Neural cell (in vitro differentiated cells): Measurements from ENCODE around the gene PLAC9.

Experiments used
- EP300 ChIP-seq: fragments of 450-650 bp; conservative IDR thresholded peaks from 2 replicates; pipeline ENCODE4 v1.6.1; 2014; ENCODE audit warnings: antibody characterized with exemption, mild to moderate bottlenecking, moderate library complexity; ENCODE audit not compliant: poor library complexity, severe bottlenecking
- EZH2 ChIP-seq: fragments of 200-600, 300-800 bp; shearing (Covaris generic), sonication (generic); IDR thresholded peaks from 2 replicates; pipeline ENCODE4 v1.6.1; 2014; ENCODE audit warnings: antibody characterized with exemption, low read length, borderline replicate concordance, mild to moderate bottlenecking; ENCODE audit not compliant: insufficient read depth, poor library complexity, severe bottlenecking
- MXI1 ChIP-seq: fragments of 450-650 bp; conservative IDR thresholded peaks from 2 replicates; pipeline ENCODE4 v1.6.1; 2014; ENCODE audit warnings: antibody characterized with exemption, mild to moderate bottlenecking; ENCODE audit not compliant: poor library complexity, severe bottlenecking
- POLR2AphosphoS5 ChIP-seq: IDR thresholded peaks from 2 replicates; pipeline ENCODE4 v1.6.1; 2012
- RAD21 ChIP-seq: fragments of 450-650 bp; conservative IDR thresholded peaks from 2 replicates; pipeline ENCODE4 v1.6.1; 2014; ENCODE audit warnings: antibody characterized with exemption, mild to moderate bottlenecking, moderate library complexity
- SMC3 ChIP-seq: fragments of 450-650 bp; conservative IDR thresholded peaks from 2 replicates; pipeline ENCODE4 v1.6.1; 2014; ENCODE audit warnings: antibody characterized with exemption, mild to moderate bottlenecking, moderate library complexity; ENCODE audit not compliant: poor library complexity
- TAF1 ChIP-seq: IDR thresholded peaks from 2 replicates; pipeline ENCODE4 v1.6.1; 2012; ENCODE audit warnings: low read depth
- TF ChIP-seq, protein P1 (sequence below): fragments of 450-650 bp; IDR thresholded peaks from 2 replicates; pipeline ENCODE4 v1.5.1; 2014; ENCODE audit warnings: antibody characterized with exemption, mild to moderate bottlenecking, moderate library complexity; ENCODE audit not compliant: poor library complexity, severe bottlenecking
- TF ChIP-seq, protein P2 (sequence below): IDR thresholded peaks from 2 replicates; pipeline ENCODE4 v1.6.1; 2012; ENCODE audit warnings: borderline replicate concordance

DNA sequence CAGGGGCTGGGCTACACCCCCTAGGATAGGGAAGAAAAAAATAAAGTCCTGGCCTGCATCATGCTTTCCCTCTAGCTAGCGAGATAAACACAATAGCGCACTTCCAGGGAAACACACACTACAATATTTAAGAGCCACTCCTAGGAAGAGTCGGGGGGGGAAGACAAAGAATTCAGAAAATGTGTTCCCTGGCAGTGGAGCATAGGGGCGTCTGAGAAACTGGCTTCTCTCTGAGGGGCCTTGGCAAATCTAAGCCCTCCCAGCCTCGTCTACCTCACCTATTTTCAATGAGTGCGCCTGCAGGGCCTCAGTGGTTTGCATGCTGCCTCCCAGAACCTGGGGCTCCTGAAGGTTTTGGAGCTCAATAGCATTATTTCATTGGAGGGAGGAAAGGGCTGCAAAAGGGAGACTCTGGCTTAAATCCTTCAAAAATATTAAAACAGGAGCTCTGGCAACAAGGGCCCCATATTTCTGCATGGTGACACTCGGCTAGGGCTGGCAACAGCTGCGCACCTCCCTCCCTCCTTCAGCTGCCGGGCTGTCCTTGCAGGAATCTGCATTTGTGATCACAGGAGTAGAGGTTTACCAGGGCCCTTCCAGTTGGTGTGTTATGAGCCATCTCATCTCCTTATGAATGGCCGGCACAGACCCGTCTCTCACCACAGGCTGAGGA is 62.0 kb downstream of the PLAC9 start:
- TF ChIP-seq, protein P1, sequence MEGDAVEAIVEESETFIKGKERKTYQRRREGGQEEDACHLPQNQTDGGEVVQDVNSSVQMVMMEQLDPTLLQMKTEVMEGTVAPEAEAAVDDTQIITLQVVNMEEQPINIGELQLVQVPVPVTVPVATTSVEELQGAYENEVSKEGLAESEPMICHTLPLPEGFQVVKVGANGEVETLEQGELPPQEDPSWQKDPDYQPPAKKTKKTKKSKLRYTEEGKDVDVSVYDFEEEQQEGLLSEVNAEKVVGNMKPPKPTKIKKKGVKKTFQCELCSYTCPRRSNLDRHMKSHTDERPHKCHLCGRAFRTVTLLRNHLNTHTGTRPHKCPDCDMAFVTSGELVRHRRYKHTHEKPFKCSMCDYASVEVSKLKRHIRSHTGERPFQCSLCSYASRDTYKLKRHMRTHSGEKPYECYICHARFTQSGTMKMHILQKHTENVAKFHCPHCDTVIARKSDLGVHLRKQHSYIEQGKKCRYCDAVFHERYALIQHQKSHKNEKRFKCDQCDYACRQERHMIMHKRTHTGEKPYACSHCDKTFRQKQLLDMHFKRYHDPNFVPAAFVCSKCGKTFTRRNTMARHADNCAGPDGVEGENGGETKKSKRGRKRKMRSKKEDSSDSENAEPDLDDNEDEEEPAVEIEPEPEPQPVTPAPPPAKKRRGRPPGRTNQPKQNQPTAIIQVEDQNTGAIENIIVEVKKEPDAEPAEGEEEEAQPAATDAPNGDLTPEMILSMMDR, result no peak
- TF ChIP-seq POLR2AphosphoS5 (no peak), EZH2 (no peak), EP300 (no peak), RAD21 (no peak), TAF1 (no peak), MXI1 (no peak), SMC3 (no peak)
- TF ChIP-seq, protein P2, sequence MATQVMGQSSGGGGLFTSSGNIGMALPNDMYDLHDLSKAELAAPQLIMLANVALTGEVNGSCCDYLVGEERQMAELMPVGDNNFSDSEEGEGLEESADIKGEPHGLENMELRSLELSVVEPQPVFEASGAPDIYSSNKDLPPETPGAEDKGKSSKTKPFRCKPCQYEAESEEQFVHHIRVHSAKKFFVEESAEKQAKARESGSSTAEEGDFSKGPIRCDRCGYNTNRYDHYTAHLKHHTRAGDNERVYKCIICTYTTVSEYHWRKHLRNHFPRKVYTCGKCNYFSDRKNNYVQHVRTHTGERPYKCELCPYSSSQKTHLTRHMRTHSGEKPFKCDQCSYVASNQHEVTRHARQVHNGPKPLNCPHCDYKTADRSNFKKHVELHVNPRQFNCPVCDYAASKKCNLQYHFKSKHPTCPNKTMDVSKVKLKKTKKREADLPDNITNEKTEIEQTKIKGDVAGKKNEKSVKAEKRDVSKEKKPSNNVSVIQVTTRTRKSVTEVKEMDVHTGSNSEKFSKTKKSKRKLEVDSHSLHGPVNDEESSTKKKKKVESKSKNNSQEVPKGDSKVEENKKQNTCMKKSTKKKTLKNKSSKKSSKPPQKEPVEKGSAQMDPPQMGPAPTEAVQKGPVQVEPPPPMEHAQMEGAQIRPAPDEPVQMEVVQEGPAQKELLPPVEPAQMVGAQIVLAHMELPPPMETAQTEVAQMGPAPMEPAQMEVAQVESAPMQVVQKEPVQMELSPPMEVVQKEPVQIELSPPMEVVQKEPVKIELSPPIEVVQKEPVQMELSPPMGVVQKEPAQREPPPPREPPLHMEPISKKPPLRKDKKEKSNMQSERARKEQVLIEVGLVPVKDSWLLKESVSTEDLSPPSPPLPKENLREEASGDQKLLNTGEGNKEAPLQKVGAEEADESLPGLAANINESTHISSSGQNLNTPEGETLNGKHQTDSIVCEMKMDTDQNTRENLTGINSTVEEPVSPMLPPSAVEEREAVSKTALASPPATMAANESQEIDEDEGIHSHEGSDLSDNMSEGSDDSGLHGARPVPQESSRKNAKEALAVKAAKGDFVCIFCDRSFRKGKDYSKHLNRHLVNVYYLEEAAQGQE, result no peak
